Activated CD4-positive, alpha-beta T cell treated with anti-CD3 and anti-CD28 coated beads for 36 hours (primary cell): ENCODE results near the gene RPL22L1. TPM values are rescaled to one million over a fixed set of nuclear protein-coding genes. Genes with fewer than 3 reads are reported as not detected.
"Not testable (repeated sequence)": the region's sequence is repeated elsewhere in the genome, so short reads cannot be mapped to it uniquely, and the experiment has no call there.

ENCODE experiments used
- ATAC-seq: fragments of 200-7000 bp; cut with Tn5 transposase; one replicate; pipeline ENCODE4 v1.10.0; 2021; ENCODE audit warnings: mild to moderate bottlenecking, moderate library complexity
- CTCF ChIA-PET: fragments of 350-600 bp; sonication (Branson Sonifier 250); formaldehyde crosslinking; loops from one replicate; lab custom pipeline; 2021; ENCODE audit warnings: antibody characterized with exemption; lab: Charles Lee
- POLR2A ChIA-PET: fragments of 350-600 bp; sonication (Branson Sonifier 250); formaldehyde crosslinking; loops from one replicate; lab custom pipeline; 2021; ENCODE audit warnings: antibody characterized with exemption, inconsistent platforms; lab: Charles Lee
- DNase-seq: peaks from one replicate; pipeline ENCODE4 v3.0.0-alpha.2; 2020
- H3K27ac Mint-ChIP-seq: one replicate; pipeline ENCODE4 v1.8.0; 2021; ENCODE audit warnings: mixed read lengths
- H3K27me3 Mint-ChIP-seq: one replicate; pipeline ENCODE4 v1.8.0; 2021; ENCODE audit warnings: mixed read lengths
- H3K36me3 Mint-ChIP-seq: one replicate; pipeline ENCODE4 v1.8.0; 2021; ENCODE audit warnings: low read depth, mixed read lengths
- H3K4me1 Mint-ChIP-seq: one replicate; pipeline ENCODE4 v1.8.0; 2021; ENCODE audit warnings: mixed read lengths
- H3K4me3 Mint-ChIP-seq: one replicate; pipeline ENCODE4 v1.8.0; 2021; ENCODE audit warnings: mild to moderate bottlenecking, moderate library complexity, mixed read lengths
- H3K9me3 Mint-ChIP-seq: one replicate; pipeline ENCODE4 v1.8.0; 2021; ENCODE audit warnings: low read depth, mixed read lengths
- intact Hi-C, 2 experiments: fragments of 100-400 bp; cut with DNase I in 1 of 2; cut with micrococcal nuclease in 1 of 2; formaldehyde crosslinking; loops; one replicate each; pipeline versions ENCODE4 v1.14.2 to v1.15.1; 2022 to 2024; cut with DNase I, micrococcal nuclease
- total RNA-seq, 2 experiments: library from RNA; stranded (reverse); gene quantifications; one replicate each; pipeline ENCODE4 v1.2.3, GENCODE V29; 2021

Gene RPL22L1
- total RNA-seq, 2 experiments from 2014 or later: 186 to 441 TPM

- Mint-ChIP-seq H3K27me3 (no peaks in the 10 kb centered on the region), H3K4me3 (no peak overlapping the region), H3K4me1 (peaks cover 16% of the 10 kb centered on the region), H3K36me3 (peaks cover 18% of the 10 kb centered on the region), H3K27ac (no peak overlapping the region), H3K9me3 (peaks cover 7% of the 10 kb centered on the region)
- intact Hi-C loops: loop anchor here in 1 of 2 experiments (5.0 kb wide), 1 partner anchor 1846 kb away; the partner anchor contains the start of gene ECT2
- DNase-seq (no peak), ATAC-seq (no peak)
- ChIA-PET CTCF (no interaction called here), POLR2A (no interaction called here)
These were observed 35.9 kb upstream of the RPL22L1 start for GRCh38 chr3:170905862-170906261.

DNA sequence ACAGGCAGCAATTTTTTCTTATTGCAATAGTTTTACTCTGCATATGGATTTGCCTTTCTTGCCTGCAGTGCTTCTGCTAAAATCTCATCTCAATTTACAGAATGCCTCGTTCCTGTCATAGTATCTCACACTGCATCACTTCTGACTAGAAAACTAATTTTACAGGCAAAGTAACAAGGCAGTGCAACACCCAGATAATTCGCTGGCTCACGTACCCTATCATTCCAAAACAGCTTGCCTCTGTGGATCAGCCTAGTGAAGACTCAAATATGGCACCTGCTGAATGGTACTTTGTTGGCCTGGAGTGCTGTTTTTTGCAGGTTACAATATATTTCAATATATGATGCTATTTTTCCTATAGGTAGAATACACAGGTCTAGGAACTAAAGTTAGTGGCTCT lies 33.1 kb upstream of the RPL22L1 start:
- H3K9me3 Mint-ChIP-seq: no peaks in the 10 kb centered on the region
- ChIA-PET CTCF (no interaction called here), POLR2A (no interaction called here)
- no peak for ATAC-seq
- no peak overlapping the region for H3K27ac Mint-ChIP-seq
- DNase-seq: no peak
- peaks cover 14% of the 10 kb centered on the region for H3K4me1 Mint-ChIP-seq
- H3K36me3 Mint-ChIP-seq: peaks cover 28% of the 10 kb centered on the region
- intact Hi-C loops: no loop called here
- no peak overlapping the region for H3K4me3 Mint-ChIP-seq
- H3K27me3 Mint-ChIP-seq: no peaks in the 10 kb centered on the region

DNA sequence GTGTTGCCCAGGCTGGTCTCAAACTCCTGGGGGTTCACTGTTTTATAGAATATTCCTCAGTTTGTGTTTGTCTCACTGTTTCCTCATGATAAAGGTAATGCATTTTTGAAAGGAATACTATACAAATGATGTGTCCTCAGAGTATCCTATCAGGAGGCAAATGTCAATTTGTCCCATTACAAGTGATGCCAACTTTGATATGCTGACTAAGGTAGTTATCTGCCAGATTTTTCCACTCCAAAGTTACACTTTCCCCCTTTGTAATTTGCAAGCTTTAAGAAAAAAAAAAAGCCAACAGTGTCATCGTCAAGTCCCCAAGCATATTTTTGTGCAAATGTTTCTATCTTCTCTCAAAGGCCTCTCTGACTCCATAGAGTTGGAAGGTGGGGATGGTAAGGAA lies 29.5 kb upstream of the RPL22L1 start:
- H3K27ac Mint-ChIP-seq: no peak overlapping the region
- ChIA-PET POLR2A (no interaction called here), CTCF (no interaction called here)

DNA sequence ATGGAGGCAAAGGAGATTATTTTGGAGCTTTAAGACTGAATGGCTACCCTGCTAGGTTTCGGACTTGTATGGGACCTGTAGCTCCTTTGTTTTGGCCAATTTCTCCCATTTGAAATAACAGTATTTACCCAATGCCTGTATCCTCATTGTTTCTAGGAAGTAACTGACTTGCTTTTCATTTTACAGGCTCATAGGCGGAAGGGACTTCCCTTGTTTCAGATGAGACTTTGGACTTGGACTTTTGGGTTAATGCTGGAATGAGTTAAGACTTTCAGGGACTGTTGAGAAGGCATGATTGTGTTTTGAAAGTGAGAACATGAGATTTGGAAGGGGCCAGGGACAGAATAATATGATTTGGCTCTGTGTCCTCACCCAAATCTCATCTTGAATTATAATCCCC lies 28.0 kb upstream of the RPL22L1 start:
- no peaks in the 10 kb centered on the region for H3K4me1 Mint-ChIP-seq
- POLR2A ChIA-PET: no interaction called here
- H3K27ac Mint-ChIP-seq: no peak overlapping the region
- intact Hi-C loops: no loop called here
- no peaks in the 10 kb centered on the region for H3K9me3 Mint-ChIP-seq
- no peaks in the 10 kb centered on the region for H3K27me3 Mint-ChIP-seq
- no peak for DNase-seq
- CTCF ChIA-PET: no interaction called here
- peaks cover 35% of the 10 kb centered on the region for H3K36me3 Mint-ChIP-seq
- ATAC-seq: no peak
- no peak overlapping the region for H3K4me3 Mint-ChIP-seq

More for the DNA sequence above, 29.5 kb upstream of the RPL22L1 start:
- Mint-ChIP-seq H3K4me1 (no peaks in the 10 kb centered on the region), H3K4me3 (no peak overlapping the region), H3K36me3 (peaks cover 37% of the 10 kb centered on the region), H3K27me3 (no peaks in the 10 kb centered on the region), H3K9me3 (no peaks in the 10 kb centered on the region)
- ATAC-seq (no peak), DNase-seq (no peak)
- intact Hi-C loops: no loop called here

- ATAC-seq, H3K4me3 Mint-ChIP-seq, H3K9me3 Mint-ChIP-seq, H3K4me1 Mint-ChIP-seq, CTCF ChIA-PET, POLR2A ChIA-PET, intact Hi-C loops, H3K27me3 Mint-ChIP-seq, DNase-seq, H3K27ac Mint-ChIP-seq: not testable (repeated sequence)
- H3K36me3 Mint-ChIP-seq: peaks cover 34% of the 10 kb centered on the region
These were observed 27.2 kb upstream of the RPL22L1 start for GRCh38 chr3:170897199-170897598.

DNA sequence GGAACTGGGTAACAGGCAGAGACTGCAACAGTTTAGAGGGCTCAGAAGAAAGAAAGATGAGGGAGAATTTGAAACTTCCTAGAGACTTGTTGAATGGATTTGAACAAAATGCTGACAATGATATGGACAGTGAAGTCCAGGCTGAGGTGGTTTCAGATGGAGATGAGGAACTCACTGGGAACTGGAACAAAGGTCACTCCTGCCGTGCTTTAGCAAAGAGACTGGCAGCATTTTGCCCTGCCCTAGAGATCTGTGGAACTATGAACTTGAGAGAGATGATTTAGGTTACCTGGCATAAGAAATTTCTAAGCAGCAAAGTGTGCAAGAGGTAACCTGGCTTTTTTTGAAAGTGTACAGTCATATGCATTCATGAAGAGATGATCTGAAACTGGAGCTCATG lies 26.8 kb upstream of the RPL22L1 start:
- Mint-ChIP-seq H3K27ac (no peak overlapping the region), H3K9me3 (no peaks in the 10 kb centered on the region), H3K36me3 (peaks cover 32% of the 10 kb centered on the region), H3K4me3 (no peak overlapping the region), H3K27me3 (no peaks in the 10 kb centered on the region), H3K4me1 (no peaks in the 10 kb centered on the region)
- ChIA-PET CTCF (no interaction called here), POLR2A (no interaction called here)
- intact Hi-C loops: no loop called here
- ATAC-seq (no peak), DNase-seq (no peak)

DNA sequence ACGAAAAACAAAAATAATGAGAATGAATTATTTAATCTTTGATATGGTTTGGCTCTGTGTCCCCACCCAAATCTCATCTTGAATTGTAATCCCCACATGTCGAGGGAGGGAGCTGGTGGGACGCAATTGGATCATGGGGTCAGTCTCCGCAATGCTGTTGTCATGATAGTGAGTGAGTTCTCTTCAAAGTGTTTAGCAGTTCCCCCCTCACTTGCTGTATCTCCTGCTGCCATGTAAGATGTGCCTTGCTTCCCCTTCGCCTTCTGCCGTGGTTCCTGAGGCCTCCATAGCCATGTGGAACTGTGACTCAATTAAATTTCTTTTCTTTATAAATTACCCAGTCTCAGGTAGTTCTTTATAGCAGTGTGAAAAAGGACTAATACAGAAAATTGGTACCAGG lies 26.3 kb upstream of the RPL22L1 start:
- peaks cover 28% of the 10 kb centered on the region for H3K36me3 Mint-ChIP-seq
- H3K27me3 Mint-ChIP-seq, H3K4me1 Mint-ChIP-seq, H3K9me3 Mint-ChIP-seq, H3K4me3 Mint-ChIP-seq, H3K27ac Mint-ChIP-seq, intact Hi-C loops, ATAC-seq, CTCF ChIA-PET, DNase-seq, POLR2A ChIA-PET: not testable (repeated sequence)

- no peaks in the 10 kb centered on the region for H3K4me1 Mint-ChIP-seq
- intact Hi-C loops: no loop called here
- DNase-seq: no peak
- H3K4me3 Mint-ChIP-seq: no peak overlapping the region
- POLR2A ChIA-PET: interaction anchor here (0.7 kb wide), 1 partner anchor 20 kb away, joined by 4 read pairs; no protein-coding TSS in a partner anchor
- ATAC-seq: no peak
- no peak overlapping the region for H3K27ac Mint-ChIP-seq
- CTCF ChIA-PET: no interaction called here
- H3K27me3 Mint-ChIP-seq: no peaks in the 10 kb centered on the region
- peaks cover 20% of the 10 kb centered on the region for H3K36me3 Mint-ChIP-seq
- no peaks in the 10 kb centered on the region for H3K9me3 Mint-ChIP-seq
These were observed 23.9 kb upstream of the RPL22L1 start for GRCh38 chr3:170893895-170894294.

GRCh38 chr3:170889630-170890029 lies 19.6 kb upstream of the RPL22L1 start:
- peaks cover 3% of the 10 kb centered on the region for H3K36me3 Mint-ChIP-seq
- intact Hi-C loops: no loop called here
- H3K9me3 Mint-ChIP-seq: no peaks in the 10 kb centered on the region
- no peak overlapping the region for H3K4me3 Mint-ChIP-seq
- DNase-seq: no peak
- POLR2A ChIA-PET: no interaction called here
- no peak overlapping the region for H3K27ac Mint-ChIP-seq
- no peak for ATAC-seq
- CTCF ChIA-PET: interaction anchor here (0.5 kb wide), 1 partner anchor 1145 kb away, joined by 3 read pairs; no protein-coding TSS in a partner anchor
- H3K4me1 Mint-ChIP-seq: no peaks in the 10 kb centered on the region
- H3K27me3 Mint-ChIP-seq: peaks cover 2% of the 10 kb centered on the region

DNA sequence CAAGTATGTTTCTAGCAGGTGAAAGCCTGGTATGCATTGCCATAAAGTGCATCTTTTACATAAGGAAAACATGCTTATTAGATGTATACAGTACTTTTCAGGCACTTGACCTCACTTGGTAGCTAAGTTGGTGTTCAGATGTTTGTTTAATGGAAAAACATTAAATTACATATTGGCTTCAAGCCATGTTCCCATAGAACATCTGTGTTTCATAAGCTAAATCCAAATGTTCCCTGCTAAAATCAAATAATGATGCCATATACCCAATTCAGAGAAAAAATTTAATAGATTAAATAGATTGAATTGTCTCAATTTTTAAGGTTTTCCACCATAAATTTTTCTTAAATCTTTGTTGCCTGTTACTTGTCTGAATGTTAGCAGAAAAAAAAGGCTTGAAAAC lies 19.1 kb upstream of the RPL22L1 start:
- H3K27me3 Mint-ChIP-seq: peaks cover 4% of the 10 kb centered on the region
- no peak for ATAC-seq
- ChIA-PET POLR2A (no interaction called here), CTCF (no interaction called here)
- no peak for DNase-seq
- peaks cover 3% of the 10 kb centered on the region for H3K36me3 Mint-ChIP-seq
- no peak overlapping the region for H3K4me3 Mint-ChIP-seq
- H3K9me3 Mint-ChIP-seq: no peaks in the 10 kb centered on the region
- intact Hi-C loops: no loop called here
- H3K27ac Mint-ChIP-seq: no peak overlapping the region
- no peaks in the 10 kb centered on the region for H3K4me1 Mint-ChIP-seq

DNA sequence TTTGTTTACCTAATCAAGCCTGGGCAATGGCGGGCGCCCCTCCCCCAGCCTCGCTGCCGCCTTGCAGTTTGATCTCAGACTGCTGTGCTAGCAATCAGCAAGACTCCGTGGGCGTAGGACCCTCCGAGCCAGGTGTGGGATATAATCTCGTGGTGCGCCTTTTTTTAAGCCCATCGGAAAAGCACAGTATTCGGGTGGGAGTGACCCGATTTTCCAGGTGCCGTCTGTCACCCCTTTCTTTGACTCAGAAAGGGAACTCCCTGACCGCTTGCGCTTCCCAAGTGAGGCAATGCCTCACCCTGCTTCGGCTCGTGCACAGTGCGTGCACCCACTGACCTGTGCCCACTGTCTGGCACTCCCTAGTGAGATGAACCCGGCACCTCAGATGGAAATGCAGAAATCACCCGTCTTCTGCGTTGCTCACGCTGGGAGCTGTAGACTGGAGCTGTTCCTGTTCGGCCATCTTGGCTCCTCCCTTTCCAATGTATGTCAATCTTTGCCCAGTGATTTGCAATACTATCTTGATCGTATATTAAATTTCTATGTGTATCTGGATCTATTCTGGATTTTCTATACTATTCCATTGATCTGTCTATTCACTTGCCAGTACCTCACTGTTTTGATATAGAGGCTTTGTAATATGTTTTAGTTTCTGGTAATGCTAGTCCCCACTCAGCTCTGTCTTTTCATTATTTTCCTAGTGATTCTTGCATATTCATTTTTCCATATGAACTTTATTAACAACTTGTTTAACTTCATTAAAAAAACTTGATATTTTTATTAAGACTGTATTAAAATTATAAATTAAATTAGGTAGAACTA lies 14.3 kb upstream of the RPL22L1 start:
- H3K36me3 Mint-ChIP-seq, ATAC-seq, H3K9me3 Mint-ChIP-seq, DNase-seq, H3K4me3 Mint-ChIP-seq, POLR2A ChIA-PET, H3K27ac Mint-ChIP-seq, H3K27me3 Mint-ChIP-seq, H3K4me1 Mint-ChIP-seq, intact Hi-C loops: not testable (repeated sequence)
- CTCF ChIA-PET: interaction anchor here (0.9 kb wide), 1 partner anchor 72 kb away, joined by 3 read pairs; no protein-coding TSS in a partner anchor

DNA sequence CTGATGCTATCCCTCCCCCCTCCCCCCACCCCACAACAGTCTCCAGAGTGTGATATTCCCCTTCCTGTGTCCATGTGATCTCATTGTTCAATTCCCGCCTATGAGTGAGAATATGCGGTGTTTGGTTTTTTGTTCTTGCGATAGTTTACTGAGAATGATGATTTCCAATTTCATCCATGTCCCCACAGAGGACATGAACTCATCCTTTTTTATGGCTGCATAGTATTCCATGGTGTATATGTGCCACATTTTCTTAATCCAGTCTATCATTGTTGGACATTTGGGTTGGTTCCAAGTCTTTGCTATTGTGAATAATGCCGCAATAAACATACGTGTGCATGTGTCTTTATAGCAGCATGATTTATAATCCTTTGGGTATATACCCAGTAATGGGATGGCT lies 8.7 kb upstream of the RPL22L1 start:
- H3K27ac Mint-ChIP-seq, H3K4me1 Mint-ChIP-seq, H3K36me3 Mint-ChIP-seq, POLR2A ChIA-PET, CTCF ChIA-PET, ATAC-seq, H3K27me3 Mint-ChIP-seq, DNase-seq, H3K4me3 Mint-ChIP-seq, H3K9me3 Mint-ChIP-seq: not testable (repeated sequence)
- intact Hi-C loops: loop anchor here in 1 of 2 experiments (10.0 kb wide), 2 partner anchors 914 to 1636 kb away; partner anchors contain the start of gene SEC62
